Stimulated activated CD8-positive, alpha-beta memory T cell treated with anti-CD3 and anti-CD28 coated beads, Interleukin-12 subunit alpha, Interleukin-12 subunit beta, amount 100 ng/mL, for 1 hour (primary cell): ENCODE results near the gene SON.
"Not testable (repeated sequence)": the region's sequence is repeated elsewhere in the genome, so short reads cannot be mapped to it uniquely, and the experiment has no call there.

ENCODE experiments used
- DNase-seq: peaks from one replicate; pipeline ENCODE4 v3.0.0-alpha.2; 2020; ENCODE audit warnings: low read depth

SON gene

GRCh38 chr21:33546086-33546485 lies 3.2 kb downstream of the SON start:
- no peak for DNase-seq

DNA sequence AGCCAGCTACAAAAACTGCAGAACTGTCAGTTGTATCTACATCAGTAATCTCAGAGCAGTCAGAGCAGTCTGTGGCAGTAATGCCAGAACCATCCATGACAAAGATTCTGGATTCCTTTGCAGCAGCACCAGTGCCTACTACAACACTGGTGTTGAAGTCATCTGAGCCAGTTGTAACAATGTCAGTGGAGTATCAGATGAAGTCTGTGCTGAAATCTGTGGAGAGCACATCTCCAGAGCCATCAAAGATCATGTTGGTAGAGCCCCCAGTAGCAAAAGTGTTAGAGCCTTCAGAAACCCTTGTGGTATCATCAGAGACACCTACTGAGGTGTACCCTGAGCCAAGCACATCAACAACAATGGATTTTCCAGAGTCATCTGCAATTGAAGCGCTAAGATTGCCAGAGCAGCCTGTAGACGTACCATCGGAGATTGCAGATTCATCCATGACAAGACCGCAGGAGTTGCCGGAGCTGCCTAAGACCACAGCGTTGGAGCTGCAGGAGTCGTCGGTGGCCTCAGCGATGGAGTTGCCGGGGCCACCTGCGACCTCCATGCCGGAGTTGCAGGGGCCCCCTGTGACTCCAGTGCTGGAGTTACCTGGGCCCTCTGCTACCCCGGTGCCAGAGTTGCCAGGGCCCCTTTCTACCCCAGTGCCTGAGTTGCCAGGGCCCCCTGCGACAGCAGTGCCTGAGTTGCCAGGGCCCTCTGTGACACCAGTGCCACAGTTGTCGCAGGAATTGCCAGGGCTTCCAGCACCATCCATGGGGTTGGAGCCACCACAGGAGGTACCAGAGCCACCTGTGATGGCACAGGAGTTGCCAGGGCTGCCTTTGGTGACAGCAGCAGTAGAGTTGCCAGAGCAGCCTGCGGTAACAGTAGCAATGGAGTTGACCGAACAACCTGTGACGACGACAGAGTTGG lies 7.3 kb downstream of the SON start:
- DNase-seq = no peak

GRCh38 chr21:33550772-33551660 lies 8.2 kb downstream of the SON start:
- no peak for DNase-seq

DNA sequence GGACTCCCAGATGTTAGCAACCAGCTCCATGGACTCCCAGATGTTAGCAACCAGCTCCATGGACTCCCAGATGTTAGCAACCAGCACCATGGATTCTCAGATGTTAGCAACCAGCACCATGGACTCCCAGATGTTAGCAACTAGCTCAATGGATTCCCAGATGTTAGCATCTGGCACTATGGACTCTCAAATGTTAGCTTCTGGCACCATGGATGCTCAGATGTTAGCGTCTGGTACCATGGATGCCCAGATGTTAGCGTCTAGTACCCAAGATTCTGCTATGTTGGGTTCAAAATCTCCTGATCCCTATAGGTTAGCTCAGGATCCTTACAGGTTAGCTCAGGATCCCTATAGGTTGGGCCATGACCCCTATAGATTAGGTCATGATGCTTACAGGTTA lies 8.8 kb downstream of the SON start:
- DNase-seq = no peak

DNA sequence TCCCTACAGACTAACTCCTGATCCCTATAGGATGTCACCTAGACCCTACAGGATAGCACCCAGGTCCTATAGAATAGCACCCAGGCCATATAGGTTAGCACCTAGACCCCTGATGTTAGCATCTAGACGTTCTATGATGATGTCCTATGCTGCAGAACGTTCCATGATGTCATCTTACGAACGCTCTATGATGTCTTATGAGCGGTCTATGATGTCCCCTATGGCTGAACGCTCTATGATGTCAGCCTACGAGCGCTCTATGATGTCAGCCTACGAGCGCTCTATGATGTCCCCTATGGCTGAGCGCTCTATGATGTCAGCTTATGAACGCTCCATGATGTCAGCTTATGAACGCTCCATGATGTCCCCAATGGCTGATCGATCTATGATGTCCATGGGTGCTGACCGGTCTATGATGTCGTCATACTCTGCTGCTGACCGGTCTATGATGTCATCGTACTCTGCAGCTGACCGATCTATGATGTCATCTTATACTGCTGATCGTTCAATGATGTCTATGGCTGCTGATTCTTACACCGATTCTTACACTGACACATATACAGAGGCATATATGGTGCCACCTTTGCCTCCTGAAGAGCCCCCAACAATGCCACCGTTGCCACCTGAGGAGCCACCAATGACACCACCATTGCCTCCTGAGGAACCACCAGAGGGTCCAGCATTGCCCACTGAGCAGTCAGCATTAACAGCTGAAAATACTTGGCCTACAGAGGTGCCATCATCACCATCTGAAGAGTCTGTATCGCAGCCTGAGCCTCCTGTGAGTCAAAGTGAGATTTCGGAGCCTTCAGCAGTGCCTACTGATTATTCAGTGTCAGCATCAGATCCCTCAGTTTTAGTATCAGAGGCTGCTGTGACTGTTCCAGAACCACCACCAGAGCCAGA lies 9.5 kb downstream of the SON start:
- no peak for DNase-seq

DNA sequence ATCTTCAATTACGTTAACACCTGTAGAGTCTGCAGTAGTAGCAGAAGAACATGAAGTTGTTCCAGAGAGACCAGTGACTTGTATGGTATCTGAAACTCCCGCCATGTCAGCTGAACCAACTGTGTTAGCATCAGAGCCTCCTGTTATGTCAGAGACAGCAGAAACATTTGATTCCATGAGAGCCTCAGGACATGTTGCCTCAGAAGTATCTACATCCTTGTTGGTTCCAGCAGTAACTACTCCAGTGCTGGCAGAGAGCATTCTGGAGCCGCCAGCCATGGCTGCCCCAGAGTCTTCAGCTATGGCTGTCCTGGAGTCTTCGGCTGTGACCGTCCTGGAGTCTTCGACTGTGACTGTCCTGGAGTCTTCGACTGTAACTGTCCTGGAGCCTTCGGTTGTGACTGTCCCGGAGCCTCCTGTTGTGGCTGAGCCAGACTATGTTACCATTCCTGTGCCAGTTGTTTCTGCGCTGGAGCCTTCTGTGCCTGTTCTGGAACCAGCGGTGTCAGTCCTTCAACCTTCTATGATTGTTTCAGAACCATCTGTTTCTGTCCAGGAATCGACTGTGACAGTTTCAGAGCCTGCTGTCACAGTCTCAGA lies 10.3 kb downstream of the SON start:
- no peak for DNase-seq

DNA sequence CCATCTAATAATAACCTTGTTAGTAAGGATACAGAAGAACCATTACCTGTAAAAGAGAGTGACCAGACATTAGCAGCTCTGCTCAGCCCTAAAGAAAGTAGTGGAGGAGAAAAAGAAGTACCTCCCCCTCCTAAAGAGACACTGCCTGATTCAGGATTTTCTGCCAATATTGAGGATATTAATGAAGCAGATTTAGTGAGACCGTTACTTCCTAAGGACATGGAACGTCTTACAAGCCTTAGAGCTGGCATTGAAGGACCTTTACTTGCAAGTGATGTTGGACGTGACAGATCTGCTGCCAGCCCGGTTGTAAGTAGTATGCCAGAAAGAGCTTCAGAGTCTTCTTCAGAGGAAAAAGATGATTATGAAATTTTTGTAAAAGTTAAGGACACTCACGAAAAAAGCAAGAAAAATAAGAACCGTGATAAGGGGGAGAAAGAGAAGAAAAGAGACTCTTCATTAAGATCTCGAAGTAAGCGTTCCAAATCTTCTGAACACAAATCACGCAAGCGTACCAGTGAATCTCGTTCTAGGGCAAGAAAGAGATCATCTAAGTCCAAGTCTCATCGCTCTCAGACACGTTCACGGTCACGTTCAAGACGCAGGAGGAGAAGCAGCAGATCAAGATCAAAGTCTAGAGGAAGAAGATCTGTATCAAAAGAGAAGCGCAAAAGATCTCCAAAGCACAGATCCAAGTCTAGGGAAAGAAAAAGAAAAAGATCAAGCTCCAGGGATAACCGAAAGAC lies 11.6 kb downstream of the SON start:
- no peak for DNase-seq

GRCh38 chr21:33554982-33555344 lies 12.1 kb downstream of the SON start:
- DNase-seq = no peak

DNA sequence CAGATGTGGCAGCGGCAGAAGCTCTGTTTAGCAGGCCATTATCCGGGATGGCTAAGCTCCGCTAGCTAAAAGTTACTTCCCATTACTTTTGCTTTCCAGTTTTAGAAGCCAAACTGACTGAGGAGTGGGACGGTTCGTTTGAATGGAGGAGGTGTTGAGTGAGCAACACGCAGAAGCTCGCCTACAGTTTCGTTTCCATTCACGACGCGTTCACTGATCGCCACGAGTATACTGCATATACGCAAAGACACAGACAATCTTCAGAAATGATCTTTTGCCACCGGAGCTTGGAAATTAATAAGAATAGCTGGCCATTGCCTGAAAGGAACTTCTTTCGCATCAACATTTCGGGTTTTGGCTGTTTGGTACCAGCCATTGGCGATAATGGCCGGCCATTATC lies 14.6 kb downstream of the SON start:
- DNase-seq = no peak

GRCh38 chr21:33558777-33559421 lies 16.1 kb downstream of the SON start:
- DNase-seq = no peak

GRCh38 chr21:33559813-33560212 lies 17.0 kb downstream of the SON start:
- no peak for DNase-seq

DNA sequence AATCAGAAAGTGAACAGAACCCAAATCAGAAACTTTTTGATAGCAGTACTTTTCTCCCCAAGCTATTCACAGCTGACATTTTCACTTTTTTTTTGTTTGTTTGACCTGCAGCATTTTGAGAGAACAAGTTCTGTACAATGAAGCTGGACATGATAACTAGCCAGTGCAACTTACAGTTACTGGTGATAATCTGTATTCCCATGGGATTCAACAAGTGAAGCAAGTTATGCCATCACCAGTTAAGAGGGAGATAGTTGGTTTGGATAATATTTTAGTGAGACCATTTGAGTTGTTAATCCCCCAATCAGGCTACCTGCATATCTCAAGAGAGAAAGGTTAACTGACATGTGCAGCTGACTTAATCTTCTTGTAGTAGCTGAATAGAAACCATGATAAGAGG lies 18.1 kb downstream of the SON start:
- DNase-seq = no peak

DNA sequence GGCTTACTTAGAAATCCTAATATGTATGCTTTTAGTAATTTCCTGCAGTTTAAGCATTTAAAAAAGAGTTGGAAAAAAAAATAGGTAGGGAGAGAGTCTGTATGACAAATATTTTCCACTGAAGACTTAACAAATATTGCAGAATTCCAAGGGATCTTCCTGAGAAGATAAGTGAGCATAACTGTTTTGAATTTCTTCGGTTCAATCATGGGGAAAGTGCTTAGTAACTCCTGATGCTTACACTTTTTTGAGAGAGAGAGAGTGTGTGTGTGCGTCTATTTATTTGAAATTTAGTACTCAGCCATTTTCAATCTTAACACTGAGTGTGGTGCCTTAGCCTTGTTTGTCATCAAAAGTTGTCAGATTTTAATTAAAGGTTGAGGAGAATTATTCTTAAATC lies 18.5 kb downstream of the SON start:
- no peak for DNase-seq

DNA sequence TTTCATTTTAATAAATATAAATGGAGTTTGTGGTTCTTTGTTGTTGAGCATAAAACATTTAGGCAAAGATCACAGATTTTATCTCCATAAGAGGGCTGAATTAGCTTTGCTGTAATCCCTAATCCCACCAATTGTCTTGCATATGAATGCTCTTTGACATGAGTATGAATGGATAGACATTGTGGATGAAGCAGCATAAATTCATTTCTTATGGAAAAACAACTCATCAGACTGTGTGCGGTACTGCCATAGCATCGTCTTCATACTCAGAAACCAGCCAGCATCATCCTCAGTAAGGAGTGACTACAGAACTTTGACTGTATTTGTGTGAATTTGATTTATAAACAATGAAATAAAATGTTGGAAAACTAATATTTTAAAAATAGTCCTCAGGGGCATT lies 19.6 kb downstream of the SON start:
- DNase-seq = no peak

DNA sequence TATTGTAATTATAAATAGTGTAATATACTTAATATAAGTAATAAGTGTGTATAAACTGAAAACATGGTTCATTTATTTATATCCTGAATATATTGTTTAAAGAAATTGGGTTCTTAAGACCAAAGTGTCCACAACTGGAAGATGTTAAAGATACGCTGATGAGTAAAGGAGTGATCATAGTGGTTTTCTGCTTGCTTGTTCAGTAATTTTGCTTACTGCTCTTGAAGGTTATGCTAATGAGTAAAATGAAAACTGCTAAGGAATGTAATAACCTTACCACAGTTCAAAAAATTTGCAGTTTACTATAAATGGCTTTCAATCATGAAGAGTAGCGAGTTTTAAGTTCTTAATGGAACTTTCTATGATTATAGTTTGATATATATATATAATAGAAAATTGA lies 23.7 kb downstream of the SON start:
- no peak for DNase-seq

DNA sequence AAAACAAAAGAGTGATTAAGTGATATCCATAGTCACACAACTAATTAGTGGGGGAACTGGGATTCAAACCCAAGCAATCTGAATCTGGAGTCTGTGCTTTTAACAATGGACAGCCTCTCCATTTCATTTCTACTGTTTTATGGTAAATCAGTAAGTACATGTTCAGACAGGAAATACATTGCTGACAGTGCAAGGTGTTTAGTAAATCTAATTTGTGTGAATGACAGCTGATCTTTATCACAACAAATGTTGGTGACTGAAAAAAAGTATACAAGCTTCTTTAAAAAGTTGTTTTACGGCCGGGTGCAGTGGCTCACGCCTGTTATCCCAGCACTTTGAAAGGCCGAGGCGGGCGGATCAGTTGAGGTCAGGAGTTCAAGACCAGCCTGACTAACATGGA lies 25.1 kb downstream of the SON start:
- no peak for DNase-seq

DNA sequence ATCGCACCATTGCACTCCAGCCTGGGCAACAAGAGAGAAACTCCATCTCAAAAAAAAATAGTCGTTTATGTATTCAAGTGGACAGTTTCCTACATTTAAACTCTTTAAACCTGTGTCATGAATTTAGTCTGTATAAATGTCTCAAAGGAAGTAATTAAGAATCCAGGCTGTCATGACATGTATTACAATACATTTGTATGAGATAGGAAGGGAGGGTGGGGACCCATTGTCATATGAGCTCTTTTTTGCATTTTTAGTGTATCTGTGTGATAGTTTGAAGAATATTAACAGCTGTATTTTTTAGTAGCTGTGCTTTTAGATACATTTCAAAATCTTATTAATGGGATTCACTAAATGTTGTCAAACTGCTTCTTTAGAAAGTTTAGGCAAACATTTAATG lies 25.6 kb downstream of the SON start:
- no peak for DNase-seq

GRCh38 chr21:33569991-33570390 lies 27.2 kb downstream of the SON start:
- no peak for DNase-seq

DNA sequence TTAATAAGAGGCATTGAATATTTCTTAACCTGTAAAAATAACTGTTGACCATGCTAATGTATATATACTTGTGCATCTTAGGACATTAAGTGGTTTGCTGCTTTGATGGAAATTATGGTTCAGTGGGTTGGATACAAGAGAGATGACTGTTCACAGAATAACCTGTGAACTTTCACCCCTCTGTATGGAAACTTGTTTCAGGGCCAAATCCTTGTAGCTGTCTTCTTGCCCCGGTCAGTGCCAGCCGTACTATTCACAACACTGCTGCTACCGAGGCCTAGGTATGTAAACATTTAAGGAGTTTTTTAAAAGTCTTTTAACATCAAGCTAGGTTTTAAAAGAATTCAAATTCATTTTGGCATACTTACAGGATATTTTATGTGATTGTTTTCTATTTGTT lies 29.5 kb downstream of the SON start:
- DNase-seq = no peak

GRCh38 chr21:33576741-33577141 lies 33.9 kb downstream of the SON start:
- not testable (repeated sequence) for DNase-seq

DNA sequence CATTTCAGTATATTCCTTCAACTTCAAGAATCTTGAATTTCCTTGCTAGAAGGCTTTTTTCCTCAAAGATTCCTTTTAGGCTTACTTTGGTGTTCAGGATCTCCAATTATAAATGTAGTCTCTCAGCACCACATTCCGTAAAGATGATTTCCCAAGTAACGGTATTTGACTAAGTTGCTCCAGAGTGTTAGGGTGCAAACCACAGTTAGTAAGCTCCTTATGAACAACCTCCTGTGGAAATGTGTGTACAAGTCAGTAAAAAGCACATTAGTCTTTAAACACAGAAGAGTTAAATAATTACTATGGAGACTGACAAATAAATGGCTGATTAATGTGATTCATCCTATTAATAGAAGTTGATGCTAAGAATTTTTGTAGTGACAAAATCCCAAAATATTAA lies 35.4 kb downstream of the SON start:
- no peak for DNase-seq
